ENCODE data around the gene UPF3A. TPM values are rescaled to one million over a fixed set of nuclear protein-coding genes. Genes with fewer than 3 reads are reported as not detected.

UPF3A gene
- total RNA-seq, 1 donor from 2014 or later = 91.8 TPM

DNA sequence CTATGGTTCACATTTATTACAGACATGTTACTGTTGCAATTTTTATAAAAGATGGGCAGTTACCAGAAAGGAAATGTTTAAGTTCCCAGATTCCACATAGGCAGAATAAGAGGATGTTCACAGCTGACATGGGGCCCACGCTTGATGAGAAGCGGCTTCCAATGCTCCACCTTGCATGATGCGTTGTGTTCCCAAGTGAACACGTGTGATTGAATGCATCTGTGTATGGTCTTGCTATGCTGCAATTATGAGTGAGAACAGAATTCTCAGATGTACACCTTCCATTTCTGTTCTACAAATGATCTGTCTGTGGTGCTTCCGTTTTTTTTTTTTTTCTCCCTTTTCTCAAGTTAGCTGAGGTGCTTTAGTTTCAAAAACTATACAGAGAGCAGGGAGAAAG lies 15.5 kb downstream of the UPF3A start:
- Mint-ChIP-seq H3K36me3 (peaks cover 23% of the 10 kb centered on the region), H3K4me3 (no peak overlapping the region), H3K27ac (no peak overlapping the region), H3K27me3 (no peaks in the 10 kb centered on the region), H3K9me3 (no peaks in the 10 kb centered on the region), H3K4me1 (ENCODE audit: unreplicated experiment) (no peaks in the 10 kb centered on the region)
- no peak for DNase-seq (ENCODE audit: extremely low spot score, unreplicated experiment)
- no peak for TF ChIP-seq CTCF (conservative IDR thresholded peaks at IDR 0.05)

GRCh38 chr13:114298866-114299265 lies 17.5 kb downstream of the UPF3A start:
- Mint-ChIP-seq H3K4me1 (ENCODE audit: unreplicated experiment) (no peaks in the 10 kb centered on the region), H3K9me3 (no peaks in the 10 kb centered on the region), H3K4me3 (no peak overlapping the region), H3K27me3 (no peaks in the 10 kb centered on the region), H3K36me3 (peaks cover 17% of the 10 kb centered on the region), H3K27ac (no peak overlapping the region)
- no peak for DNase-seq (ENCODE audit: extremely low spot score, unreplicated experiment)
- TF ChIP-seq CTCF (conservative IDR thresholded peaks at IDR 0.05) = no peak

DNA sequence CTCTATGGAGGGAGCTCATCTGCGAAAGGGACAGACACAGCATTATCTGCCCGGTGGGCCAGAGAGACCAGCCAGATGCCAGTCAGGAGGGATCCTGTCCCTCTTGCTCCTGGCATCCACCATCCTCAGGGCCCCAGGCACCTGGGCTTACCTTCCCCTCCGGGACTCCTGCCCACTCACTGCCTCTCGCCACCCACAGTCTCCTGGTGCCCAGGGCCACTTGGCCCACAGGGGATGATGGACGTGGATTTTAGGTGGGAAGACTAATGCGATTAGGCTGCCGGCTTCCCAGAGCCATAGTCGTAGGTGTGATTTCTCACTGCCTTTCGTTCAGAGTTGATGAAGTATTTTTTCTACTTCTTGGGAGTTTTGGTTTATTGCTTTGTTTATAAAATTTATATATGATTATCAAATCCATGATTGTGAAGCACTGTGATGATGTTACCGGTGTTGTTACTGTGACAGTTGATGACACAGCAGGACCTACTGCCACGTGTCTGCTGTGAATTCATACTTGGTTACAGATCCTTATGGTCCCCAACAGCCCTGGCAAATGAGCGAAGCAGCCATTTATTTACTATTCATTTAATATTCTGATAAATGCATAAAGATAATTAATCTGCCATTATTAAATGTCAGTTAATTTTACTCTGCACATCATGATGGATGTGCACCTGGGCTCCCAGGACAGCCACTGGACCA lies 18.4 kb downstream of the UPF3A start:
- peaks cover 14% of the 10 kb centered on the region for H3K36me3 Mint-ChIP-seq
- DNase-seq (ENCODE audit: extremely low spot score, unreplicated experiment) = no peak
- no peaks in the 10 kb centered on the region for H3K27me3 Mint-ChIP-seq
- no peaks in the 10 kb centered on the region for H3K4me1 Mint-ChIP-seq (ENCODE audit: unreplicated experiment)
- TF ChIP-seq CTCF (conservative IDR thresholded peaks at IDR 0.05) = no peak
- no peaks in the 10 kb centered on the region for H3K9me3 Mint-ChIP-seq
- no peak overlapping the region for H3K4me3 Mint-ChIP-seq
- H3K27ac Mint-ChIP-seq = no peak overlapping the region

DNA sequence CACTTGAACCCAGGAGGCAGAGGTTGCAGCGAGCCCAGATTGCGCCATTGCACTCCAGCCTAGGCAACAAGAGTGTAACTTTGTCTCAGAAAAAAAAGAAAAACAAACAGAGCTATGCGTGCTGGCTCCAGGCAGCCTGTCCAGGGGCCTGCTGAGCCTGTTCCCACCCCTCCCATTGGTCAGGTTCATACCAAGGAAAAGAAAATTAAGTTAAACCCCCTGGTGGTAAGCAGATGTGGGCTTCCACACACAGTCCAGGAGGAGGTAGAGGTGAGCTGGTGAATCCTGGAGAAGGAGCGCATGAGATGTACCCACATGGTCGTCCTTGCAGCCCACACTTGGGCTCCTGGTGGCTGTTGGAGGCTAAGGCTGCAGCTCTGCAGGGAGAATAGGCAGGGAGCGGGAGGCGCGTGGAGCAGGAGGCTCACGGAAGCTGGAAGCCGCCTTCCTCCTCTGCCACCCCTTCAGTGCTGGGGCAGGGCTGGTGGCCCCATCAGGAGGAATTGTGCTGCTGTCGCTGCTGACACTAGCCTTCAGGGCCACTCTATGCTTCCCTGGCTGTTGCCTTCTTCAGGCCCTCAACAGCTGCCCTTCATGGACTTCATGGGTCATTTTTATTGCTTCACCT lies 22.4 kb downstream of the UPF3A start:
- Mint-ChIP-seq H3K4me3 (no peak overlapping the region), H3K4me1 (ENCODE audit: unreplicated experiment) (no peaks in the 10 kb centered on the region), H3K27ac (no peak overlapping the region), H3K36me3 (peaks cover 12% of the 10 kb centered on the region), H3K27me3 (no peaks in the 10 kb centered on the region), H3K9me3 (no peaks in the 10 kb centered on the region)
- no peak for TF ChIP-seq CTCF (conservative IDR thresholded peaks at IDR 0.05)
- no peak for DNase-seq (ENCODE audit: extremely low spot score, unreplicated experiment)

- Mint-ChIP-seq H3K4me3 (no peak overlapping the region), H3K27ac (no peak overlapping the region), H3K27me3 (no peaks in the 10 kb centered on the region), H3K36me3 (peaks cover 7% of the 10 kb centered on the region), H3K4me1 (ENCODE audit: unreplicated experiment) (no peaks in the 10 kb centered on the region), H3K9me3 (no peaks in the 10 kb centered on the region)
- TF ChIP-seq CTCF (conservative IDR thresholded peaks at IDR 0.05) = no peak
- no peak for DNase-seq (ENCODE audit: extremely low spot score, unreplicated experiment)
Observed at GRCh38 chr13:114304346-114305034, 23.1 kb downstream of the UPF3A start.

Measured in type B pancreatic cell (in vitro differentiated cells).